SIG-M5 treated with dmso at 0.1 percent for 504 hours (cell line): Measurements from ENCODE around the gene HAT1.
"Not testable (repeated sequence)": the region's sequence is repeated elsewhere in the genome, so short reads cannot be mapped to it uniquely, and the experiment has no call there.

Experiments
- DNase-seq: peaks from one replicate; lab custom pipeline; 2025; ENCODE audit not compliant: unreplicated experiment; lab: John Stamatoyannopoulos, UW

HAT1 gene

GRCh38 chr2:171922230-171923022, at the start of gene HAT1:
Gene HAT1 (plus strand): TSS chr2:171922461. CDS start chr2:171922501, 40 bp downstream.
- peak; percentile 97 for DNase-seq

- DNase-seq, result no peak
Measured at GRCh38 chr2:171874517-171874916, 47.7 kb upstream of the HAT1 start.

GRCh38 chr2:171874963-171875362, 47.3 kb upstream of the HAT1 start:
- no peak for DNase-seq

- no peak for DNase-seq
Measured at GRCh38 chr2:171878481-171878993, 43.7 kb upstream of the HAT1 start.

- DNase-seq, result no peak
Measured at GRCh38 chr2:171879865-171880264, 42.4 kb upstream of the HAT1 start.

- DNase-seq, result no peak
Measured at GRCh38 chr2:171880774-171881173, 41.5 kb upstream of the HAT1 start.

- no peak for DNase-seq
Measured at GRCh38 chr2:171882089-171882769, 40.0 kb upstream of the HAT1 start.

- no peak for DNase-seq
Measured at GRCh38 chr2:171883275-171883893, 38.9 kb upstream of the HAT1 start.

GRCh38 chr2:171889333-171889732, 32.9 kb upstream of the HAT1 start:
- DNase-seq, result no peak

GRCh38 chr2:171889808-171890207, 32.5 kb upstream of the HAT1 start:
- DNase-seq, result no peak

- peak; percentile 82 for DNase-seq
Measured at GRCh38 chr2:171893196-171893823, 29.0 kb upstream of the HAT1 start.

GRCh38 chr2:171893824-171894611, 28.2 kb upstream of the HAT1 start, which contains the start of gene SLC25A12:
Gene SLC25A12 (minus strand): TSS chr2:171894244. CDS start chr2:171894214, 30 bp downstream.
- peak; percentile 83 for DNase-seq

- no peak for DNase-seq
Measured at GRCh38 chr2:171894612-171894947, 27.7 kb upstream of the HAT1 start.

GRCh38 chr2:171895786-171896185, 26.5 kb upstream of the HAT1 start:
- no peak for DNase-seq

- not testable (repeated sequence) for DNase-seq
Measured at GRCh38 chr2:171899623-171900282, 22.5 kb upstream of the HAT1 start.

- no peak for DNase-seq
Measured at GRCh38 chr2:171902840-171903420, 19.3 kb upstream of the HAT1 start.

- DNase-seq, result no peak
Measured at GRCh38 chr2:171908235-171908634, 14.0 kb upstream of the HAT1 start.

GRCh38 chr2:171909266-171909665, 13.0 kb upstream of the HAT1 start:
- DNase-seq, result no peak

- no peak for DNase-seq
Measured at GRCh38 chr2:171910494-171910893, 11.8 kb upstream of the HAT1 start.

- no peak for DNase-seq
Measured at GRCh38 chr2:171913517-171913916, 8.7 kb upstream of the HAT1 start.
